ENCODE results near the gene OXER1.

DNA sequence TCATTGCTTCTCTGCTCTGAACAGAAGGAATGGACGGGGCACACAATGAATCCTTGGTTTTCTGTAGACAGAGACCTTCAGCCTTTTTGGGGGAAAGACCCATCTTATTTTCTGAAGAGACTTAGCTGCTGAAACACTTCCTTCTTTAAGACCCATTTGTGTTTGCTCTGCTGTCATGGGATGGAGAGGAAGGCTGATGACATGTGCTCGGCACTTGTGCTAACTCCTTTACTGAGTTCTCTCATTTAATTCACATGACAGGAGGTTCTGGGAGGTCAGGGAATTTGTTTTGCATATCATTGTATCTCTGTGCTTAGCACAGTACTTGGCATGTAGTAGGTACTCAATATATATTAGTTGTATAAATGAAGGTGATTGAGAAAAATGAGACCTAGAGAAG lies 39.0 kb downstream of the OXER1 start:
- TF ChIP-seq, protein P1, sequence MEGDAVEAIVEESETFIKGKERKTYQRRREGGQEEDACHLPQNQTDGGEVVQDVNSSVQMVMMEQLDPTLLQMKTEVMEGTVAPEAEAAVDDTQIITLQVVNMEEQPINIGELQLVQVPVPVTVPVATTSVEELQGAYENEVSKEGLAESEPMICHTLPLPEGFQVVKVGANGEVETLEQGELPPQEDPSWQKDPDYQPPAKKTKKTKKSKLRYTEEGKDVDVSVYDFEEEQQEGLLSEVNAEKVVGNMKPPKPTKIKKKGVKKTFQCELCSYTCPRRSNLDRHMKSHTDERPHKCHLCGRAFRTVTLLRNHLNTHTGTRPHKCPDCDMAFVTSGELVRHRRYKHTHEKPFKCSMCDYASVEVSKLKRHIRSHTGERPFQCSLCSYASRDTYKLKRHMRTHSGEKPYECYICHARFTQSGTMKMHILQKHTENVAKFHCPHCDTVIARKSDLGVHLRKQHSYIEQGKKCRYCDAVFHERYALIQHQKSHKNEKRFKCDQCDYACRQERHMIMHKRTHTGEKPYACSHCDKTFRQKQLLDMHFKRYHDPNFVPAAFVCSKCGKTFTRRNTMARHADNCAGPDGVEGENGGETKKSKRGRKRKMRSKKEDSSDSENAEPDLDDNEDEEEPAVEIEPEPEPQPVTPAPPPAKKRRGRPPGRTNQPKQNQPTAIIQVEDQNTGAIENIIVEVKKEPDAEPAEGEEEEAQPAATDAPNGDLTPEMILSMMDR (IDR thresholded peaks at IDR 0.05 in 2 of 3, conservative IDR thresholded peaks at IDR 0.05 in 1 of 3; ENCODE audit: insufficient read depth in 2 of 3, low read depth in 1 of 3, low read length in 3 of 3), result no peak
- TF ChIP-seq RFX1 (IDR thresholded peaks at IDR 0.05), result no peak
- no peak for TF ChIP-seq GABPA (tag; conservative IDR thresholded peaks at IDR 0.05; ENCODE audit: low read depth)
- no peak for TF ChIP-seq ZNF584 (CRISPR knock-in tag; IDR thresholded peaks at IDR 0.05; ENCODE audit: low read depth)
- TF ChIP-seq, protein P2, sequence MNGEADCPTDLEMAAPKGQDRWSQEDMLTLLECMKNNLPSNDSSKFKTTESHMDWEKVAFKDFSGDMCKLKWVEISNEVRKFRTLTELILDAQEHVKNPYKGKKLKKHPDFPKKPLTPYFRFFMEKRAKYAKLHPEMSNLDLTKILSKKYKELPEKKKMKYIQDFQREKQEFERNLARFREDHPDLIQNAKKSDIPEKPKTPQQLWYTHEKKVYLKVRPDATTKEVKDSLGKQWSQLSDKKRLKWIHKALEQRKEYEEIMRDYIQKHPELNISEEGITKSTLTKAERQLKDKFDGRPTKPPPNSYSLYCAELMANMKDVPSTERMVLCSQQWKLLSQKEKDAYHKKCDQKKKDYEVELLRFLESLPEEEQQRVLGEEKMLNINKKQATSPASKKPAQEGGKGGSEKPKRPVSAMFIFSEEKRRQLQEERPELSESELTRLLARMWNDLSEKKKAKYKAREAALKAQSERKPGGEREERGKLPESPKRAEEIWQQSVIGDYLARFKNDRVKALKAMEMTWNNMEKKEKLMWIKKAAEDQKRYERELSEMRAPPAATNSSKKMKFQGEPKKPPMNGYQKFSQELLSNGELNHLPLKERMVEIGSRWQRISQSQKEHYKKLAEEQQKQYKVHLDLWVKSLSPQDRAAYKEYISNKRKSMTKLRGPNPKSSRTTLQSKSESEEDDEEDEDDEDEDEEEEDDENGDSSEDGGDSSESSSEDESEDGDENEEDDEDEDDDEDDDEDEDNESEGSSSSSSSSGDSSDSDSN (IDR thresholded peaks at IDR 0.05; ENCODE audit: borderline replicate concordance in 1 of 2, low read depth in 2 of 2, low read length in 2 of 2), result no peak
- TF ChIP-seq RBBP5 (IDR thresholded peaks at IDR 0.05; ENCODE audit: borderline replicate concordance, insufficient read depth, low read length, poor library complexity, severe bottlenecking), result no peak
- TF ChIP-seq, protein P3, sequence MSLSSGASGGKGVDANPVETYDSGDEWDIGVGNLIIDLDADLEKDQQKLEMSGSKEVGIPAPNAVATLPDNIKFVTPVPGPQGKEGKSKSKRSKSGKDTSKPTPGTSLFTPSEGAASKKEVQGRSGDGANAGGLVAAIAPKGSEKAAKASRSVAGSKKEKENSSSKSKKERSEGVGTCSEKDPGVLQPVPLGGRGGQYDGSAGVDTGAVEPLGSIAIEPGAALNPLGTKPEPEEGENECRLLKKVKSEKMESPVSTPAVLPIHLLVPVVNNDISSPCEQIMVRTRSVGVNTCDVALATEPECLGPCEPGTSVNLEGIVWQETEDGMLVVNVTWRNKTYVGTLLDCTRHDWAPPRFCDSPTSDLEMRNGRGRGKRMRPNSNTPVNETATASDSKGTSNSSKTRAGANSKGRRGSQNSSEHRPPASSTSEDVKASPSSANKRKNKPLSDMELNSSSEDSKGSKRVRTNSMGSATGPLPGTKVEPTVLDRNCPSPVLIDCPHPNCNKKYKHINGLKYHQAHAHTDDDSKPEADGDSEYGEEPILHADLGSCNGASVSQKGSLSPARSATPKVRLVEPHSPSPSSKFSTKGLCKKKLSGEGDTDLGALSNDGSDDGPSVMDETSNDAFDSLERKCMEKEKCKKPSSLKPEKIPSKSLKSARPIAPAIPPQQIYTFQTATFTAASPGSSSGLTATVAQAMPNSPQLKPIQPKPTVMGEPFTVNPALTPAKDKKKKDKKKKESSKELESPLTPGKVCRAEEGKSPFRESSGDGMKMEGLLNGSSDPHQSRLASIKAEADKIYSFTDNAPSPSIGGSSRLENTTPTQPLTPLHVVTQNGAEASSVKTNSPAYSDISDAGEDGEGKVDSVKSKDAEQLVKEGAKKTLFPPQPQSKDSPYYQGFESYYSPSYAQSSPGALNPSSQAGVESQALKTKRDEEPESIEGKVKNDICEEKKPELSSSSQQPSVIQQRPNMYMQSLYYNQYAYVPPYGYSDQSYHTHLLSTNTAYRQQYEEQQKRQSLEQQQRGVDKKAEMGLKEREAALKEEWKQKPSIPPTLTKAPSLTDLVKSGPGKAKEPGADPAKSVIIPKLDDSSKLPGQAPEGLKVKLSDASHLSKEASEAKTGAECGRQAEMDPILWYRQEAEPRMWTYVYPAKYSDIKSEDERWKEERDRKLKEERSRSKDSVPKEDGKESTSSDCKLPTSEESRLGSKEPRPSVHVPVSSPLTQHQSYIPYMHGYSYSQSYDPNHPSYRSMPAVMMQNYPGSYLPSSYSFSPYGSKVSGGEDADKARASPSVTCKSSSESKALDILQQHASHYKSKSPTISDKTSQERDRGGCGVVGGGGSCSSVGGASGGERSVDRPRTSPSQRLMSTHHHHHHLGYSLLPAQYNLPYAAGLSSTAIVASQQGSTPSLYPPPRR (CRISPR knock-in tag; IDR thresholded peaks at IDR 0.05; ENCODE audit: borderline replicate concordance), result no peak
- TF ChIP-seq POLR2AphosphoS5 (IDR thresholded peaks at IDR 0.05; ENCODE audit: control insufficient read depth, insufficient read depth, low read depth, low read length), result no peak
- no peak for TF ChIP-seq ZNF384 (IDR thresholded peaks at IDR 0.05; ENCODE audit: low read depth, low read length)
- no peak for TF ChIP-seq ZNF274 (IDR thresholded peaks at IDR 0.05; ENCODE audit: borderline replicate concordance, low read depth, low read length)
- no peak for TF ChIP-seq EZH2 (IDR thresholded peaks at IDR 0.05; ENCODE audit: borderline replicate concordance, low read depth, low read length)
